ENCODE measurements around the gene CRADD. TPM values are rescaled to one million over a fixed set of nuclear protein-coding genes. Genes with fewer than 3 reads are reported as not detected.

CRADD gene
- total and polyA plus RNA-seq, 2 donors (not counting 1 experiment from before 2014, with no cell fraction given), result 5.8 to 15.1 TPM

- no peak overlapping the region for H3K4me3 Mint-ChIP-seq
- H3K4me1 Mint-ChIP-seq, result peaks cover 15% of the 10 kb centered on the region
- Histone ChIP-seq H3K9ac (ENCODE audit: low read length) (no peak overlapping the region), H4K20me1 (ENCODE audit: control insufficient read depth, insufficient read depth, low read length, poor library complexity, severe bottlenecking) (no peaks in the 10 kb centered on the region), H3K4me2 (replicated peaks; ENCODE audit: low read depth, low read length, poor library complexity, severe bottlenecking) (no peak overlapping the region), H3K79me2 (ENCODE audit: control insufficient read depth, insufficient read depth, low read length) (no peaks in the 10 kb centered on the region), H3K27ac (ENCODE audit: low read length in 2 of 2) (no peak overlapping the region), H3K4me3 (ENCODE audit: control extremely low read depth in 1 of 5, extremely low read depth in 1 of 5, insufficient read depth in 1 of 5, low read depth in 2 of 5, low read length in 4 of 5) (no peak overlapping the region), H3K27me3 (replicated peaks in 1 of 4; ENCODE audit: control extremely low read depth in 1 of 4, control insufficient read depth in 3 of 4, insufficient read depth in 4 of 4, low read length in 3 of 4) (no peaks in the 10 kb centered on the region), H3K36me3 (replicated peaks in 1 of 2; ENCODE audit: control extremely low read depth in 1 of 2, control insufficient read depth in 1 of 2, extremely low read depth in 1 of 2, insufficient read depth in 2 of 2, low read length in 1 of 2) (no peaks in the 10 kb centered on the region), H2AFZ (ENCODE audit: insufficient read depth, low read depth, low read length, poor library complexity, severe bottlenecking) (no peak overlapping the region), H3K4me1 (ENCODE audit: control insufficient read depth in 2 of 2, insufficient read depth in 2 of 2, low read length in 2 of 2) (no peaks in the 10 kb centered on the region), H3K9me3 (ENCODE audit: control extremely low read depth in 1 of 3, control insufficient read depth in 2 of 3, insufficient read depth in 1 of 3, low read length in 2 of 3) (no peaks in the 10 kb centered on the region)
- 100% methylated on average over 1 of the region's 3 CpGs for WGBS (ENCODE audit: insufficient coverage)
- ChIA-PET POLR2A (no interaction called here), CTCF (no interaction called here)
- no peak overlapping the region for H3K27ac Mint-ChIP-seq
- ATAC-seq (ENCODE audit: low read depth) (no peak), DNase-seq (no peak)
- intact Hi-C loops (cut with micrococcal nuclease), result no loop called here
- TF ChIP-seq, protein P1, sequence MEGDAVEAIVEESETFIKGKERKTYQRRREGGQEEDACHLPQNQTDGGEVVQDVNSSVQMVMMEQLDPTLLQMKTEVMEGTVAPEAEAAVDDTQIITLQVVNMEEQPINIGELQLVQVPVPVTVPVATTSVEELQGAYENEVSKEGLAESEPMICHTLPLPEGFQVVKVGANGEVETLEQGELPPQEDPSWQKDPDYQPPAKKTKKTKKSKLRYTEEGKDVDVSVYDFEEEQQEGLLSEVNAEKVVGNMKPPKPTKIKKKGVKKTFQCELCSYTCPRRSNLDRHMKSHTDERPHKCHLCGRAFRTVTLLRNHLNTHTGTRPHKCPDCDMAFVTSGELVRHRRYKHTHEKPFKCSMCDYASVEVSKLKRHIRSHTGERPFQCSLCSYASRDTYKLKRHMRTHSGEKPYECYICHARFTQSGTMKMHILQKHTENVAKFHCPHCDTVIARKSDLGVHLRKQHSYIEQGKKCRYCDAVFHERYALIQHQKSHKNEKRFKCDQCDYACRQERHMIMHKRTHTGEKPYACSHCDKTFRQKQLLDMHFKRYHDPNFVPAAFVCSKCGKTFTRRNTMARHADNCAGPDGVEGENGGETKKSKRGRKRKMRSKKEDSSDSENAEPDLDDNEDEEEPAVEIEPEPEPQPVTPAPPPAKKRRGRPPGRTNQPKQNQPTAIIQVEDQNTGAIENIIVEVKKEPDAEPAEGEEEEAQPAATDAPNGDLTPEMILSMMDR (IDR thresholded peaks at IDR 0.05), result no peak
- no peak for TF ChIP-seq EZH2 (IDR thresholded peaks at IDR 0.05; ENCODE audit: borderline replicate concordance, insufficient read depth, low read depth, low read length, poor library complexity, severe bottlenecking)
- no peaks in the 10 kb centered on the region for H3K27me3 Mint-ChIP-seq
- no peaks in the 10 kb centered on the region for H3K9me3 Mint-ChIP-seq (ENCODE audit: insufficient read depth)
Observed at GRCh38 chr12:93760275-93760875, 83.2 kb downstream of the CRADD start.

DNA sequence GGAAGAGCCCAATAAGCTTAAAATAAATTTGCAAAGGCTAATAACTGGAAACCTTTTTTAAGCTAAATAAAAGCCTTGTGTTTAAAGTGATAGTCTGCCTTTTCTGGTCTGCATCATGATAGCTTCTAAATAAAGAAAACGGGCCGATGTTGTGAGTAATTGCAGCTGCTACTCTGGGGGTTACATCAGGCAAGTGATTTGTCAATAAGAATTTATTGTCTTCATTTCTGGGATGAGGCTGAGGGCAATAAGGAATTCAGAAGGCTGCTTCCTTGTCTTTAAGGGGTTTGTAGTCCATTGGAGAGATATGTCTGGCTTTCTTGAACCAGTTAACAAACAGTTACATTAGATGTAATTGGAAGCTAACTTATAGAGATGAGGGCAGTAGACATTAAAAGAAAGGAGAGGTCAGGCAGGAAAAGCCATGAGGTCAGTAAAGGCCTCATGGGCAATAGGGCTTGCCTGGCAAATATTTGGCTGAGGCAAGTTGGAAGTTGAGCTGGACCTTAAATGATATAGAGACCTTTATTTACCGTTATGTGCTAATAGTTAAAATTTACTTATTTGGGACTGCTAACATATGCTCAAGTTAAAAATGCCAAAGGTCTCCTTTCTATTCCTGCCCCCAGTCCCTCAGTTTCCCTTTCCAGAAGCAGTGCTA lies 85.0 kb downstream of the CRADD start:
- Histone ChIP-seq H3K4me2 (replicated peaks; ENCODE audit: low read depth, low read length, poor library complexity, severe bottlenecking) (no peak overlapping the region), H3K27ac (ENCODE audit: low read length in 2 of 2) (no peak overlapping the region), H3K9ac (ENCODE audit: low read length) (no peak overlapping the region), H3K4me1 (ENCODE audit: control insufficient read depth in 2 of 2, insufficient read depth in 2 of 2, low read length in 2 of 2) (no peaks in the 10 kb centered on the region), H4K20me1 (ENCODE audit: control insufficient read depth, insufficient read depth, low read length, poor library complexity, severe bottlenecking) (no peaks in the 10 kb centered on the region), H3K79me2 (ENCODE audit: control insufficient read depth, insufficient read depth, low read length) (no peaks in the 10 kb centered on the region), H3K27me3 (replicated peaks in 1 of 4; ENCODE audit: control extremely low read depth in 1 of 4, control insufficient read depth in 3 of 4, insufficient read depth in 4 of 4, low read length in 3 of 4) (no peaks in the 10 kb centered on the region), H3K36me3 (replicated peaks in 1 of 2; ENCODE audit: control extremely low read depth in 1 of 2, control insufficient read depth in 1 of 2, extremely low read depth in 1 of 2, insufficient read depth in 2 of 2, low read length in 1 of 2) (no peaks in the 10 kb centered on the region), H2AFZ (ENCODE audit: insufficient read depth, low read depth, low read length, poor library complexity, severe bottlenecking) (no peak overlapping the region), H3K4me3 (ENCODE audit: control extremely low read depth in 1 of 5, extremely low read depth in 1 of 5, insufficient read depth in 1 of 5, low read depth in 2 of 5, low read length in 4 of 5) (no peak overlapping the region), H3K9me3 (ENCODE audit: control extremely low read depth in 1 of 3, control insufficient read depth in 2 of 3, insufficient read depth in 1 of 3, low read length in 2 of 3) (no peaks in the 10 kb centered on the region)
- Mint-ChIP-seq H3K27ac (no peak overlapping the region), H3K27me3 (no peaks in the 10 kb centered on the region), H3K4me1 (peaks cover 24% of the 10 kb centered on the region), H3K4me3 (no peak overlapping the region), H3K9me3 (ENCODE audit: insufficient read depth) (no peaks in the 10 kb centered on the region)
- TF ChIP-seq, protein P1 (IDR thresholded peaks at IDR 0.05), result no peak
- TF ChIP-seq EZH2 (IDR thresholded peaks at IDR 0.05; ENCODE audit: borderline replicate concordance, insufficient read depth, low read depth, low read length, poor library complexity, severe bottlenecking), result no peak
- POLR2A ChIA-PET, result no interaction called here
- DNase-seq, result no peak
- ATAC-seq (ENCODE audit: low read depth), result no peak
- 85% methylated on average over 2 of the region's 3 CpGs for WGBS (ENCODE audit: insufficient coverage)
- intact Hi-C loops (cut with micrococcal nuclease), result no loop called here
- CTCF ChIA-PET, result interaction anchor here (1.2 to 1.6 kb wide), 3 partner anchors 13 to 340 kb away, joined by 3 to 6 read pairs (median 5); no protein-coding TSS in a partner anchor
